GM12878 (cell line): ENCODE data around the gene LYZL1. TPM values are rescaled to one million over a fixed set of nuclear protein-coding genes. Genes with fewer than 3 reads are reported as not detected.
"Not testable (repeated sequence)": the region's sequence is repeated elsewhere in the genome, so short reads cannot be mapped to it uniquely, and the experiment has no call there.

Source experiments
- ATAC-seq: fragments of 200-7000 bp; cut with Tn5 transposase; 3 replicates; pipeline ENCODE4 v1.9.1; 2020; ENCODE audit warnings: mild to moderate bottlenecking, moderate library complexity
- BruUV-seq: library from RNA; stranded (reverse); fragments of 400-500 nt; replicated peaks from 2 replicates; lab custom pipeline; 2021; lab: Mats Ljungman, UMichigan
- CTCF ChIA-PET: fragments of 300-600 bp; sonication (Branson Sonifier 250); formaldehyde crosslinking; extraction: SDS; loops from one replicate; lab custom pipeline; 2021; ENCODE audit warnings: inconsistent platforms; lab: Yijun Ruan, JAX
- POLR2A ChIA-PET: fragments of 350-600 bp; formaldehyde crosslinking; extraction: SDS; loops from one replicate; lab custom pipeline; 2021; ENCODE audit warnings: inconsistent platforms; lab: Charles Lee
- RAD21 ChIA-PET: fragments of 300-600 bp; sonication (Branson Sonifier 250); formaldehyde crosslinking; loops from one replicate; lab custom pipeline; 2023; ENCODE audit warnings: antibody characterized with exemption; ENCODE audit not compliant: unreplicated experiment; lab: Charles Lee
- SMC1A ChIA-PET: fragments of 300-600 bp; sonication (Branson Sonifier 250); formaldehyde crosslinking; loops from one replicate; lab custom pipeline; 2023; ENCODE audit not compliant: unreplicated experiment, uncharacterized antibody; lab: Charles Lee
- DNase-seq: peaks from one replicate; pipeline ENCODE4 v3.0.0-alpha.2; 2011; ENCODE audit warnings: low read depth, low spot score
- FAIRE-seq: peaks from 3 replicates; lab custom pipeline; 2011; peaks lifted over from hg19 to GRCh38; lab: Jason Lieb, UNC
- H2AFZ ChIP-seq: 2 replicates; pipeline ENCODE4 v1.6.0; 2011; ENCODE audit warnings: low read depth, low read length, control low read depth; ENCODE audit not compliant: control insufficient read depth
- H3K27ac ChIP-seq: 2 replicates; pipeline ENCODE4 v1.5.1; 2011; ENCODE audit warnings: control low read depth; ENCODE audit not compliant: control insufficient read depth, insufficient read depth
- H3K27me3 ChIP-seq, 2 experiments: replicated peaks in 1 of 2; 2 replicates each; pipeline versions ENCODE4 v1.6.0 to v1.6.1; 2011; ENCODE audit warnings: low read length in 1 of 2; ENCODE audit not compliant: control insufficient read depth in 2 of 2, insufficient read depth in 2 of 2
- H3K36me3 ChIP-seq, 2 experiments: 2 replicates each; pipeline ENCODE4 v1.5.1; 2011; ENCODE audit warnings: low read length in 1 of 2; ENCODE audit not compliant: control insufficient read depth in 2 of 2, insufficient read depth in 2 of 2
- H3K4me1 ChIP-seq: 2 replicates; pipeline ENCODE4 v1.6.1; 2011; ENCODE audit warnings: mild to moderate bottlenecking, low read length, moderate library complexity, mixed read lengths; ENCODE audit not compliant: control insufficient read depth, insufficient read depth
- H3K4me2 ChIP-seq: 2 replicates; pipeline ENCODE4 v1.6.0; 2011; ENCODE audit warnings: control low read depth; ENCODE audit not compliant: control insufficient read depth, insufficient read depth
- H3K4me3 ChIP-seq: fragments of 200-600 bp; sonication (generic); 2 replicates; pipeline ENCODE4 v1.5.1; 2016
- H3K79me2 ChIP-seq: 2 replicates; pipeline ENCODE4 v1.6.0; 2011; ENCODE audit warnings: low read length; ENCODE audit not compliant: control insufficient read depth, insufficient read depth
- H3K9ac ChIP-seq: 2 replicates; pipeline ENCODE4 v1.8.0; 2011; ENCODE audit warnings: low read length, control low read depth, mixed read lengths; ENCODE audit not compliant: control insufficient read depth, insufficient read depth
- H3K9me3 ChIP-seq: replicated peaks from 3 replicates; pipeline ENCODE4 v1.5.1; 2011; ENCODE audit warnings: mild to moderate bottlenecking, low read length; ENCODE audit not compliant: control insufficient read depth, insufficient read depth
- H4K20me1 ChIP-seq: 2 replicates; pipeline ENCODE4 v1.6.0; 2011; ENCODE audit not compliant: control insufficient read depth, insufficient read depth
- WGBS: methylation state at CpG from one replicate; pipeline ENCODE4 v1.1.6; 2016; ENCODE audit warnings: low lambda C conversion rate; ENCODE audit not compliant: insufficient replicate concordance, insufficient coverage; ENCODE audit errors: missing lambda C conversion rate; 5-methylcytosine and 5-hydroxymethylcytosine counted together
- in situ Hi-C: fragments of 300-500 bp; cut with MboI; formaldehyde crosslinking; loops from 9 replicates; pipeline ENCODE4 v1.14.3; 2018; ENCODE audit warnings: mixed read lengths
- intact Hi-C: fragments of 100-400 bp; cut with micrococcal nuclease; formaldehyde crosslinking; loops from one replicate; pipeline ENCODE4 v1.14.2; 2022; ENCODE audit not compliant: unreplicated experiment
- polyA plus RNA-seq, 11 experiments: library from polyadenylated mRNA; depleted of rRNA in 4 of 11; unstranded in 6 of 11; stranded (reverse) in 5 of 11; fragments of >200 nt; fragmentation: Nextera tagmentation in 4 of 11; fragmentation: Illumina TruSeq in 1 of 11; extraction: Ambion mirVana in 4 of 11; extraction: Trizol in 1 of 11; gene quantifications; 1 replicate in 1 of 11; 2 replicates in 10 of 11; pipeline versions ENCODE4 v1.2.1 to v1.2.3, GENCODE V29; 2011 to 2016; ENCODE audit warnings: inconsistent platforms in 2 of 11, missing spikeins in 2 of 11, low read depth in 1 of 11
- total RNA-seq, 4 experiments: library from RNA; depleted of rRNA in 3 of 4; stranded (reverse); fragments of >200 nt in 3 of 4; fragmentation: Illumina TruSeq in 1 of 4; extraction: Trizol in 1 of 4; gene quantifications; 2 replicates each; pipeline versions ENCODE4 v1.2.1 to v1.2.3, GENCODE V29; 2013 to 2021

LYZL1 gene
- total and polyA plus RNA-seq, 10 of the 15 experiments (the other 5 are each of a cell fraction or from before 2014, with no cell fraction given), result not detected

DNA sequence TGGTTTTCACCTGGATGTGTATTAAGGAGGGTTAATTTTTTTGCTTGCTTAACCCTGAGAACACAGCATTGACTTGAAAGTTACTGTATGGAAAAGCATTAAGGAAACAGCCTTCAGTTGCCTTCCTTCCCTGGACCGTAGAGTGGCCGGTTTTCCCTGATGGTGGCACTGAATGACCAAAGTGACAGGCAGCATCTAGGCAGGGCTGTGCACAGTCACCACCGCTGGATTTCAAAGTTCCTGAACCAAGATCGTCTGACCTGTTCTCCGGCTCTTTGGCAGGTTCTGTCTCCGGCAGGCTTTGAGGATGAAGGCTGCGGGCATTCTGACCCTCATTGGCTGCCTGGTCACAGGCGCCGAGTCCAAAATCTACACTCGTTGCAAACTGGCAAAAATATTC is 2.7 kb downstream of the LYZL1 start:
- FAIRE-seq, H3K27ac ChIP-seq, intact Hi-C loops, H3K4me1 ChIP-seq, H3K9ac ChIP-seq, H3K4me3 ChIP-seq, BruUV-seq, ATAC-seq, CTCF ChIA-PET, SMC1A ChIA-PET, H4K20me1 ChIP-seq, H3K79me2 ChIP-seq, H3K27me3 ChIP-seq, H2AFZ ChIP-seq, RAD21 ChIA-PET, DNase-seq, in situ Hi-C loops, H3K4me2 ChIP-seq, H3K36me3 ChIP-seq, H3K9me3 ChIP-seq, POLR2A ChIA-PET: not testable (repeated sequence)
- 43% methylated on average over 5 of the region's 10 CpGs for WGBS

DNA sequence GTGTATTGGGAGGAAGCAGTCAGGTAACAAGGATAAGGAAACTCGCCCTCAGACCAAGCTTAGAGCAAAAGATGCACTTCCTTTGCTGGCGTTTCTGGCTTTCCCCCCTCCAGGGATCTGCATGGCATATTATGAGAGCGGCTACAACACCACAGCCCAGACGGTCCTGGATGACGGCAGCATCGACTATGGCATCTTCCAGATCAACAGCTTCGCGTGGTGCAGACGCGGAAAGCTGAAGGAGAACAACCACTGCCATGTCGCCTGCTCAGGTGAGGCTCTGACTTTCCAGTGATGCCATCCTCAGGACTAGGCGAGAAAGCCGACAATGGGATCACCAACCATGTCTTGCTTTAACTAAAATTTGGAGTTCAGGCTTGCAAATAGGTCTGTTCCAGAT is 3.5 kb downstream of the LYZL1 start:
- H2AFZ ChIP-seq, H3K4me1 ChIP-seq, in situ Hi-C loops, H4K20me1 ChIP-seq, H3K9me3 ChIP-seq, FAIRE-seq, H3K27ac ChIP-seq, ATAC-seq, intact Hi-C loops, H3K4me3 ChIP-seq, H3K4me2 ChIP-seq, BruUV-seq, DNase-seq, CTCF ChIA-PET, H3K36me3 ChIP-seq, RAD21 ChIA-PET, POLR2A ChIA-PET, H3K27me3 ChIP-seq, SMC1A ChIA-PET, H3K9ac ChIP-seq, H3K79me2 ChIP-seq: not testable (repeated sequence)
- WGBS, result 50% methylated on average over 13 of the region's 13 CpGs
